ENCODE results near the gene AGRN.
"Not testable (repeated sequence)": the region's sequence is repeated elsewhere in the genome, so short reads cannot be mapped to it uniquely, and the experiment has no call there.

AGRN gene

DNA sequence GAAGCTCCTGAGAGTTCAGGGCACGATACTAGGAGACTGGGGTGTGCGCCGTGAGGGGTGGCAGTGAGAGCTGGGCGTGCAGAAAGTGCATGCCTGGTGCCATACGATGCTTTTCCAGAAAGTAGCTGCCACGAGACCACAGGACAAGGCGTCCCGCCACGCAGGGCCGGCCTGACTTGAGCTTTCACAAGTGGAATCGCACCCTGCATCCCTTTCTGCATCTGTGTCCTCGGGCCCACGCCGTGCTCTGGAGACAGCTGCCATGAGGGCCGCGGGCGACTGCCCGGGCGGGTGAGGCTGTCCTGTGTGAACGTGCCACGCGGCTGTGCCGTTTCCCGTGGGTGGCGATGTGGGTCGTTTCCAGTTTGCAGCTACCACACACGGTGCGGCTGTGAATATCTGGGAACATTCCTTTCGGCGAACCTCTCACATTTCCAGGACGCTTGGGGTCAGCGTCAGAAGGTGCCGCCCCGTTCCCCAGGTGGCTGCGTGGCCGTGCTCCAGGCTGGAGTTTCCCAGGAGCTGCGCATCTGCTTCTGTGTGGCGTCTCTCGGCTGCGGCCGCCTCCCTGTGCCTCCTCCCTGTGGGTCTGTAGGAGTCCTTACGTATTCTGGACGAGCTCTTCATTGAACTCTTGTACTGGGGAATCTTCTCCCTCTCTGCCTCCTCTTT is 37.0 kb upstream of the AGRN start:
- DNase-seq: no peak

DNA sequence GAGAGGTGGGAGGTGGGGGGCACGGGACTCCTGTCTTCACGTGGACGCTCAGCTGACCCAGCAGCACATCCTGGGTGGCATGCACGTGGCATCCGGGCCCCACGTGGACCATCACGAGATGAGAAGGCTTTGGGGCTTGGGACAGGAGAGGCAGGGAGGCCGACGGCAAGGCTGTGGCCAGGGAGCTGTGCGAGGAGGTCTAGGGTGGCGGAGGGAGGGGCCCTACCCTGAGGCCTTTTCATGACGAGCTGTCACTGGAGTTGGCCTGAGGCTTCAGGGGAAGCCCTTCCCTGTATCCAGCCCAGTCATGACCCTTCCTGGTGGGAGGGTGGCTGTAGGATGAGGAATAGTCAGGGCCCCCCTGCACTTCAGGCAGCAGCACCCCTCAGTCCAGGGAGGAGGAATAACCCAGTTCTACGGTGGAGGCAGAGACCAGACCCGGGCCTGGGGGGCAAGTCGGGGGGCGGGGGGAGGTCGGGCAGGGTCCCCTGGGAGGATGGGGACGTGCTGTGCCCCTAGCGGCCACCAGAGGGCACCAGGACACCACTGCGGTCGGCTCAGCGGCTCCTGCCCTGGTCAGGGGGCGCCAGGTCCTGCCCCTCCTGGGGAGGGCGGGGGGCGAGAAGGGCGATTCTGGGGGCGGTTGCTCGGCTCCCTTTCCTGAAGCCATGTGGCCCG is 36.0 kb upstream of the AGRN start:
- peak; percentile 61 for DNase-seq

DNA sequence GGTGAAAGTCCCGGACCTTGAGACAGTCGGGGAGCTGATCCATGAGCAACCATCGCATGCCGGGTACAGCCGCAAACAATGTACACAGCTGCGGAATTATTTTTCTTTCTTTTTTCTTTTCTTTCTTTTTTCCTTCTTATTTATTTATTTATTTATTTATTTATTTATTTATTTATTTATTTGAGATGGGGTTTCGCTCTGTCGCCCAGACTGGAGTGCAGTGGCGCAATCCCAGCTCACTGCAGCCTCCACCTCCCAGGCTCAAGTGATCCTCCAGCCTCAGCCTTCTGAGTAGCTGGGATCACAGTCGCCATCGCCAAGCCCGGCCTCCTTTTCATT is 35.5 kb upstream of the AGRN start:
- DNase-seq: no peak

DNA sequence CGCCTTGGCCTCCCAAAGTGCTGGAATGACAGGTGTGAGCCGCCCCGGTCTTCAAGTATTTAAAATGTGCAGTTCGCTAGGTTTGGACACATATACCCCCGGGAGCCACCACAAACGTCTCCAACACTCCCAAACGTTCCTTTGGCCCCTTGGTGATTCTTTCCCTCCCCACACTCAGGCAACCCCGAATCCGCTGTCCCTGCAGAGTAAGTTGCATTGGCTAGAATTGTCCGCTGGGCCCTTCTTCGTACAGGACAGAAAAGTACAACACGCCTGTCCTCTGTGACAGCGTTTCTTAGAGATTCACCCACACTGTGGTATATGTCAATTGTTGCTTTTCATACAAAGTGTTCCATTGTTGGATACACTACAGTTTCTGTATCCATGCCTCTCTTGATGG is 34.8 kb upstream of the AGRN start:
- DNase-seq: no peak

DNA sequence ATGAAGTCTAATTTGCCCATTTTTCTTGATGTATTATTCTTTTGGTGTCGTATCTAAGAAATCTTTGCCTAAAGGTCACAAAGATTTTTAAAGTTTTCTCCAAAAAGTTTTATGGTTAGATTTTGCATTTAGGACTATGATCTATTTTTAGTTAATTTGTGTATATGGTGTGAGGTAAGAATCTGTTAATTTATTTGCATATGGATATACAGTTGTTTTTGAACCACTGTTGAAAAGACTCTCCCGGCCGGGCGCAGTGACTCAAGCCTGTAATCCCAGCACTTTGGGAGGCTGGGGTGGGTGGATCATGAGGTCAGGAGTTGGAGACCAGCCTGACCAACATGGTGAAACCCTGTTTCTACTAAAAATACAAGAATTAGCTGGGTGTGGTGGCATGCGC is 31.9 kb upstream of the AGRN start:
- not testable (repeated sequence) for DNase-seq

DNA sequence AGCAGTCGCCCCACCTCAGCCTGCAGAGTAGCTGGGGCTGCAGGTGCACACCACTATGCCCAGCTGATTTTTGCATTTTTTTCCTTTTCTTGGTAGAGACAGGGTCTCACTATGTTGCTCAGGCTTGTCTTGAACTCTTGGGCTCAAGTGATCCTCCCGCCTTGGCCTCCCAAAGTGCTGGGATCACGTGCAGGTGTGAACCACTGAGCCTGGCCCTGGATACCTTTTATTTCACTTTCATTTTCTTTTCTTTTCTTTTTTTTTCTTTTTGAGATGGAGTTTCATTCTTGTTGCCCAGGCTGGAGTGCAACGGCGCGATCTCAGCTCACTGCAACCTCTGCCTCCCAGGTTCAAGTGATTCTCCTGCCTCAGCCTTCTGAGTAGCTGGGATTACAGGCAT is 28.6 kb upstream of the AGRN start:
- DNase-seq: not testable (repeated sequence)

DNA sequence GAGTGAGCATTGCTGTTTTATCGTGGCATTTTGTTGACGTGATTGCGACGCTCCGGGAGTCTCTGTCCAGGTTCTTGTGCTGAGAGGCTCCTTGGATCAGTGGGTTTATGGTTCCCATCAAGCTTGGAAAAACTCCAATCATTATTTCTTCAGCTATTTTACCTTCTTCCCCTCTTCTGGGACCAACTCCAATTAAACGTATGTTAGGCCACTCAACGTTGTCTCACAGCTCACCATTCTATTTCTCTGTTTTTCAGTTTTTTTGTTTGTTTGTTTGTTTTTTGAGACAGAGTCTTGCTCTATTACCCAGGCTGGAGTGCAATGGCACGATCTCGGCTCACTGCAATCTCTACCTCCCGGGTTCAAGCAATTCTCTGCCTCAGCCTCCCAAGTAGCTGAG is 28.0 kb upstream of the AGRN start:
- no peak for DNase-seq

DNA sequence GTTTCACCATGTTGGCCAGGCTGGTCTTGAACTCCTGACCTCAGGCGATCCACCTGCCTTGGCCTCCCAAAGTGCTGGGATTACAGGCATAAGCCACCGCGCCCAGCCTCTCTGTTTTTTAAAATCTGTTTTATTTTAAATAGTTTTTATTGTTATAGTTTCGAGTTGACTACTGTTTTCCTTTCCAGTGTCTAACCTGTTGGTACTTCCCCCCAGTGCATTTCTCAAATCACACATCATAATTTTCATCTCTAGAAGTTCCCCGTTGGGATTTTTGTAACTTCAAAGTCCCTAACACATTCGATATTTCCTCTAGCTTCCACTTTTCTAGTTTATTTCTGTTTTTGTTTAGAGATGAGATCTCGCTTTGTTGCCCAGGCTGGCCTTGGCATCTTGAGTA is 27.6 kb upstream of the AGRN start:
- DNase-seq: no peak

DNA sequence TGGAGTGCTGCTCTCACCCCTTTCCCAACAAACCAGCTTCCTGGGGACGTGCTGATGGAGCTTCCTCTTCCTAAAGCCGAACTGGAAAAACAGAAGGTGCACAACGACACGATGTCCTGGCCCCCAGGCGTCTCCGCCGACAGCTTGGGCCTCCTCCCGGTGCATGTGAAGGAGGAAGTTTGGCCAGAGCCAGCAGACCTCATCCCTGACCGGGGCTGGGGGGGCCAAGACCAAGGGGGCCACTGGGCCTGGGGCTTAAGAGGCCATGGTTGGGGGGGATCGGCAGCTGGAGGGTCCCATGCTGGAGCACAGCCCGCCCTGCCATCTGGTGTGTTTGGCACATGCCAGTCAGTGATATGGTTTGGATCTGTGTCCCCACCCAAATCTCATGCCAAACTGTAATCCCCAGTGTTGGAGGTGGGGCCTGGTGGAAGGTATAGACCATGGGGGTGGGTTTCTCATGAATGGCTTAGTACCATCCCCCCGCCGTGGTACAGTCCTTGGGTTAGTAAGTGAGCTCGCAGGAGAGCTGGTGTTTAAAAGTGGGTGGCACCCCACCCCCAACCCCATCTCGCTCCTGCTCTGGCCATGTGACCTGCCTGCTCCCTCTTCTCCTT is 26.4 kb upstream of the AGRN start:
- no peak for DNase-seq

DNA sequence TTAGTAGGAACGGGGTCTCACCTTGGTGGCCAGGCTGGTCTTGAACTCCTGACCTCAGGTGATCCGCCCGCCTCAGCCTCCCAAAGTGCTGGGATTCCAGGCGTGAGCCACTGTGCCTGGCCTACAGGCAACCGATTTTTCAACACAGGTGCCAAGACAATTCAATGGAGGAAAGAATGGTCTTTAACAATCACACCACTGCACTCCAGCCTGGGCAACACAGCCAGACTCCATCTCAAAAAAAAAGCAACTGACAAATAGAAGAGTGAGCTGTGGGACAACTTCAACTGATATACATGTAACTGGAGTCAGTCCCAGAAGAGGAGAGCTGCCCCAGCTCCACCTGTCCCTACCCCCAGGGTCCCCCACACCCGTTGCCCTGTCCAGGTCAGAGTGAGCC is 25.4 kb upstream of the AGRN start:
- DNase-seq: not testable (repeated sequence)

DNA sequence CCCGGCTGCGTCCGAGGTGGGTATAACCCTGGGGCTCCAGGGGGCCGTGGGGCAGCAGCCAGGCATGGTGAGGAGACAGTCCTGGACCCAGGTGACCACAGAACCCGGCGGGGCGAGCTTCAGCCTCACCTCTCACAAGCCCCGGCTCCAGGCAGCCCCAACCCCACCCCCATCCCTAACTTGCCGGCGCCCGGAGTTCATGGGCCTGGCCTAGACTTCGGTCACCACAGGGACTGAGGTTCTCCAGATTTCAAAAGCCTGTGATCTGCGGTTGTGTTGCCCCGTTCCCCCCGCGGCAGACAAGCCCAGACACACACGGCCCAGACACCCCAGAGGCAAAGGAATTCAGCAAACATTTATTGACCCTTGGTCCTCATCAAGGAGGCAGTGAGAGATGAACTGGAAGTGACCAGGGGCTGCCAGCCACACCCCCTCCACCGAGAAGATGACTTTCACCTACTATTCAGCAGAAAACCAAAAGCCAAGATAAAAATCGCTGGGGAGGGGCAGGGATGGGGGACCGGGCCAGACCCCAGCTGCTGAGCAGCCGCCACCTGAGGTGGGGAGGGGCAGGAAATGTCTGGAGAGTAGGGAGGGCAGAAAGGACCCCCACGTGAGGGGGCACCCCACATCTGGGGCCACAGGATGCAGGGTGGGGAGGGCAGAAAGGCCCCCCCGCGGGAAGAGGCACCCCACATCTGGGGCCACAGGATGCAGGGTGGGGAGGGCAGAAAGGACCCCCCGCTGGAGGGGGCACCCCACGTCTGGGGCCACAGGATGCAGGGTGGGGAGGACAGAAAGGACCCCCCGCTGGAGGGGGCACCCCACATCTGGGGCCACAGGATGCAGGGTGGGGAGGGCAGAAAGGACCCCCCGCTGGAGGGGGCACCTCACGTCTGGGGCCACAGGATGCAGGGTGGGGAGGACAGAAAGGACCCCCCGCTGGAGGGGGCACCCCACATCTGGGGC is 24.0 kb upstream of the AGRN start:
- DNase-seq: no peak

DNA sequence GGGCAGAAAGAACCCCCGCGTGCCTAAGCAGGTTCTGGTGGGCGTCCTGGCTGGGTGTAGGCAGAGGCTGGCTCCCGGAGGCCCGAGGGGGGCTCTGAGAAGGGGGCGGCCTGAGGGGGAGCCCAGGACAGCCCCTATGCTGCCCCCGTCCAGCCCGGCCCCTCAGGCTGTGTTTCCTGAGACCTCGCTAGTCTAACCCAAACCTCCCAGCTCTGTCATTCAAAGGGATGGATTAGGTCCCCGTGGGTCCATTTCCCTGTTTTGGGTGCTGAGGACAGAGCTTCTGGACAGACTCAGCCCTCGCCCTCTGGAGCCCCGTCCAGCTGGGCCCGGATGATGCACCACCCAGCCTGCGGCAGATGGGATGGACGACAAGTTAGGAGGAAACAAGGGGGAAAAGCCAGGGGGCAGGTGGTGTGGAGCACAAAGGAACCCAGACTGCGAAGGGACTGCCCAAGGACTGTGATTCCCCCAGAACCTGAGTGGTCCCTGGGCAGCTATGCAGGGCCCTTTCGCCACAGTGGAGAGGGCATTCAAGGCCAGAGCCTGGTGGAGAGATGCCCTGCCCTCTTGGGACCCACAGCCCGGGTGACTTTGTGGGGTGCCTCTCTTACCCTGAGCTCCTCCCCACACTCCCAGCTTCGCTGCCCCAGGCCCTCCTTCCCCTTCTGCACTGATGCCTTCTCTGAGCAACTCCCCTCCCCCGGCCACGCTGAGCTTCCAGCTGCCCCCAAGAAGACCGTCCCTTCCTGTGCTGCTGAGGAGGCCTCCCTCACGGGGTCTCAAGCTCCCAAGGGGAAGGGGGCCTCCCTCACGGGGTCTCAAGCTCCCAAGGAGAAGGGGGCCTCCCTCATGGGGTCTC is 22.8 kb upstream of the AGRN start:
- no peak for DNase-seq

DNA sequence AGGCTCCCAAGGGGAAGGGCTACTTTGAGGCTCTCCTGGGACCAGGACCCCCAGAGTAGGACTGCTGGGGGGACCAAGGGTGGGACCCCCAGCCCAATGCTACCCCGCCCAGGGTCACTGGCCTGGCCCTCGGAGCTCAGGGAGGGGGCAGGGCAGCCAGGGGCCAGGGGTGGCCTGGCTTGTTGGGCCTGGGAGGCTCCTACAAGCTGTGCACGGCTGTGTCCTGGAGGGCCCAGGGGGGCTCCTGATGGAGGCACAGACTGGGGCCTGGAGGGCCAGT is 22.3 kb upstream of the AGRN start:
- DNase-seq: no peak

DNA sequence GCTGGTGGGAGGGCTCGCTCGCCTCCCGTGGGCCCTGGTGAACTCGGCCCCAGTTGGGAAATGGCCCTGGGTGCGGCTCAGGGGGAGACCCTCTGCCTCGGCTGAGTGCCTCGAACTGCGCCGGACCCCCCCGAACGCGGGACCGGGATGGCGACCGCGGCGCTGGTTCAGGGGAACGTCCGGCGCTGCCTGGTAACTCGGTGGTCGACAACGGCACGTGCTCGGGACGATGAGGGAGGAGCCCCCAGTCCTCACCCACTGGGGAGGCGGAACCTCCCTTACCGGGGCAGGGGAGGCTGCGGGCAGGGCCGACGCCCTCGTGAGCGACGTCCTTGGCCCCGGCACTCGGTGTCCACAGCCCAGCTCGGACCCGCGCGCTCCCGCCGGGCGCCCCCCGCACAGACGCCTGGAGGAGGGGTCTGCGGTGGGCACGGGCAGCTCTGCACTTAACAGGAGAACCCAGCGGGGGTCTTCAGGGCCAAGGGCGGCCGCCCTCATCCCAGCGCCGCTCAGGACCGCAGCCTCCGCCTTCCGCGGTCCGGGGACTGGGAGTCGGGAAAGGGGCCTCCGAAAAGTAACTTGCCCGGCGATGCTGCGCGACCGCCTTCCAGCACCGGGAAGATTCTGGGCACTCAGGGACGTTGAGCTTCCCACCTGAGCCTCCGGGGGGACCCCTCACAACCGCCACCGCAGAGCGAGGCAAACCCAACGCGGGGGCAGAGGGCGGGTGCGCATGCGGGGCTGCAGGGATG is 21.8 kb upstream of the AGRN start:
- DNase-seq: no peak

DNA sequence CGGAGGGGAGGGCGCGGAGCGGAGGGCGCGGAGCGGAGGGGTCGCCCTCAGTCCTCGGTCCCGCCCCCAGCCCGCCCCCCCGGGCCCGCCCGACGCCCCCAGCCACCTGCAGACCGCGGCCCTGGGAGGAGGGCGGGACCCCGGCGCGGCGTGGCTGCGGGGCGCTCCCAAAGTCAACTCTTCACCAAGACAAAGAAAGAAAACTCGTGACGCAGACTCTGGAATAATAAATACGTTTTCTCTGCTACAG is 21.2 kb upstream of the AGRN start:
- no peak for DNase-seq

DNA sequence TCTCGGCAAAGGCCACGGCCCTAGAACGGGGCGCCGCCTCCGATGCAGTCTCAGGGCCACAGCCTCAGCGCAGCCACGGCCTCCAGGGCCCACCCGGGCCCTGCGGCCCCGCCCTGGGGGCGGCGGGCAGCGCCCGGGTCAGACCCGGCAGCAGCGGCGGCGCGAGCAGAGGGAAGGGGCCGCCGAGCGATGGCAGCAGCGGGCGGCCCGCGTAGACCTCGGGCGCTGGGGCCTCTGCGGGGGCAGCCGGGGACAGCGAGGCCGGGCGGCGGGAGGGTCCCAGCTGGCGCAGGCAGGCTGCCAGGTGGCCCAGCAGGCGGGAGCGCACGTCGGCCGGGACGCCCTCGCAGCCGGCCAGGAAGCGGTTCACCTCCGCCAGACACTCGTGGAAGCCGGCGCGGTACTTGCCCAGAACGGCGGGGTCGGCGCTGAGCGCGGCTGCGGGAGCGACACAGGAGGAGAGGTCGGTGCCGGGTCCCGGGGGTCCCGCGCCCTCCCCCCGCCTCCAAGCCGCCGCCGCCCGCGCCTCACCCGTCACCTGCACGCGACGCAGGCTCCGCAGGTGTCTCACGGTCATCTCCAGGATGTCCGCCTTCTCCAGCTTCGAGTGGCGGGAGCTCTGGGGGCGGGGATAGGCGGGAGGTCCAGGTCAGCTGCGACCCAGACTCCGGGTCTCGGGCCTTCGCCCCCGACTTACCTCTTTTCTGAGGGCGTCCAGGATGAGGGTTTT is 20.8 kb upstream of the AGRN start:
- no peak for DNase-seq

DNA sequence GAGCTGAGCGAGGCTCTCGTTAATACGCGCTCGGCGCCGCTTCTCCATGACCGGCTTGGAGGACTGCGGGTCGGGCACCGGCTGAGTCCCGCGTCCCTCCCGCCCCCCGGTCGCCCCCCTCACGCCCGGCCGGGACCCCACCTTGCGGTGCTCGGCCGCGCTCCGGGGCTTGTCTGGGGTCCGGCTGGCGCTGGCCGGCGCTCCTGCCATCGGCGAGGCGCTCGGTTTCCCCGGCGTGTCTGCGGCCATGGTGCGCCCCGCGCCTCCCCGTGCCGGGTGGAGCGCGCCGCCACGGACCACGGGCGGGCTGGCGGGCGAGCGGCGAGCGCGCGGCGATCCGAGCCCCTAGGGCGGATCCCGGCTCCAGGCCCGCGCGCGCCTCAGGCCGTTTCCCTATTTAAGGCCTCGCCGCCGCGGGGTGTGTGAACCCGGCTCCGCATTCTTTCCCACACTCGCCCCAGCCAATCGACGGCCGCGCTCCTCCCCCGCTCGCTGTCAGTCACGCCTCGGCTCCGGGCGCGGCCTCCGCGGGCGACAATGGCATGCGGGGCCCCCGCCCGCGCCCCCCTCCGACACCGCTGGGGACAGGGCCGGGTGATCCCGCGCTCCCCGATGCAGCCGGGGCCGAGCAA is 20.1 kb upstream of the AGRN start, which contains the start of gene HES4:
Gene HES4 (minus strand): TSS at position 373 of the 632 bp plus-strand sequence. CDS start 124 bp downstream, at position 249.
- DNase-seq: peak; percentile 49

DNA sequence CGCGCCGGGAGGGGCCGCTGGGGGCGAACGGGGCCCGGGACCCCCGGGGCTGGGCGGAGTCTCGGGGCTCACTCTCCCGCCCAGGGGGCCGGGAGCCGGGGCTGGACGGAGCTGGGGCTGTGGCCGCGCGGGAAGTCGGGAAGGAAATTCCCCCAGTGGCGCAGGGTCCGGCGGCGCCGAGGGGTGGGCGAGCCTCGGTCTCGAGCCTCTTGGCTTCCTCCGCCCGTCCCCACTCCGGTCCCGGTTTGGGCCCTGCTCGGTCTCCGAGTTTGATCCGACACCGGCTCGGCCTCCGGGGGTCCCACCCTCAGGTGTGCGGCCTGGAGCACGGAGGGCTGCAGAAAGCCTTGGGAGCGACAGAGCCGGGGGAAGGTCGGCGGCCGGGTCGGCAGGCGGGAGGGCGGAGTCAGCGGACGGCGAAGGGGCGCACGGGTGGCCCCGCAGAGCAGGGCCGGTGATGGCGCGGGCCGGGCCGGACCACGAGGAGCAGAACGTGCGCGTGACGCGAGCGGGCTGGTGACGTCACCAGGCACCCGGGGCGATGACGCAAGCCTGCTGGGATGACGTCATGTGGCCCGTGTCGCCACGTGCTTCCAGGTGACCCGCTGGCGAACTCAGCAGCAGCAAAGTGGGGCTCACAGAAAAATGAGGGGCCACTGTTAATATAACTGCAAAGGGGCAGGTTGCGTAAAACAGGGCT is 19.4 kb upstream of the AGRN start:
- peak; percentile 65 for DNase-seq

DNA sequence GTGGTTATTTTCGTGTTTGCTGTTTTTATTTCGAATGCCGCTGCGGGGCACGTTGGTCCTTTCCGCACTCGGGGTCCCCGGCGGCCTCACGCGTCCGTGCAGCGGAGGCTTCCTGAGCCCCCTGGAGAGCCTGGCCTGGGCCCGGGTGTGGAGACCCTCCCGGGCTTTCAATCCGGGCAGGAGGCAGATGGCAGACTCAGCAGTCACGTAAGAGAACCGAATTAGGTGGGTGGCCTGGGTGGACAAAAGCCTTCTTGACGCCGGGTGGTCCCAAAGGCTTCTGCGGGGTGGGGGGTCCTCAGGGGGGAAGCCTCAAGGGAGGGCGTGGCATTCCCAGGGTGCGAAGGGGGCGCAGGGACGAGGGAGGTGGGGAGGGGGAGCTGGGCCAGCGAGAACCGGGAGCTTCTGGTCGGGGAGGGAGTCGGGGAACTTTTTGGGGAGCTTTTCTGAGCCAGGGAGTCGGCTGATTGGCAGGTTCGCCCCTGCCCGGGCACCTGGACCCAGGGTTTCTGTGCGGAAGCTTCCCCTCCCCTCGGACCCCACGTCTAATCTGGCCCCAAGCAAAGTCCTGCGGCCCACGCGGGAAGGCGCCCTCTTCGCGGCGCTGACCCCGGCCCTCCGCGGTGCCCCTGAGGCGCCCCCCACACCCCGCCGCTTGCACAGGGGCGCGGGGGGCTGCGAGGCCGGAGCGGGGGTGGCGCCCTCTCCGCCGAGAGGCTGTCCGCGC is 18.7 kb upstream of the AGRN start:
- DNase-seq: no peak
